Suppressor macrophage treated with lipopolysaccharide for 1 hour (primary cell): ENCODE results near the gene ZDHHC8.
A peak's percentile ranks its signal among the peaks of the same experiment; 100 is the strongest.

Experiments
- DNase-seq, 3 donors: peaks; one replicate each; pipeline ENCODE4 v3.0.0-alpha.2; 2020 to 2022

The ZDHHC8 gene

GRCh38 chr22:20096574-20097420, 34.8 kb upstream of the ZDHHC8 start:
- no peak for DNase-seq

- no peak for DNase-seq
Measured at GRCh38 chr22:20099099-20099711, 32.4 kb upstream of the ZDHHC8 start.

GRCh38 chr22:20101638-20102037, 30.0 kb upstream of the ZDHHC8 start:
- no peak for DNase-seq

GRCh38 chr22:20102203-20102780, 29.3 kb upstream of the ZDHHC8 start:
- no peak for DNase-seq

- no peak for DNase-seq
Measured at GRCh38 chr22:20105456-20106204, 26.0 kb upstream of the ZDHHC8 start.

GRCh38 chr22:20106205-20106848, 25.3 kb upstream of the ZDHHC8 start:
- no peak for DNase-seq

- no peak for DNase-seq
Measured at GRCh38 chr22:20106849-20107237, 24.8 kb upstream of the ZDHHC8 start.

- no peak for DNase-seq
Measured at GRCh38 chr22:20107471-20107901, 24.1 kb upstream of the ZDHHC8 start.

GRCh38 chr22:20107951-20108756, 23.4 kb upstream of the ZDHHC8 start:
- DNase-seq, result no peak

- no peak for DNase-seq
Measured at GRCh38 chr22:20108757-20109230, 22.8 kb upstream of the ZDHHC8 start.

- no peak for DNase-seq
Measured at GRCh38 chr22:20109411-20110358, 21.9 kb upstream of the ZDHHC8 start.

GRCh38 chr22:20110359-20110985, 21.1 kb upstream of the ZDHHC8 start:
- DNase-seq, result no peak

- DNase-seq, result peak in 1 of 3 donors; percentile 10
Measured at GRCh38 chr22:20111045-20111688, 20.4 kb upstream of the ZDHHC8 start.

GRCh38 chr22:20111689-20112622, 19.6 kb upstream of the ZDHHC8 start:
- DNase-seq, result no peak

GRCh38 chr22:20112623-20113511, 18.7 kb upstream of the ZDHHC8 start:
- no peak for DNase-seq

GRCh38 chr22:20113551-20114310, 17.9 kb upstream of the ZDHHC8 start:
- DNase-seq, result no peak
